Ovary (tissue), 9 donors: ENCODE measurements around the gene GPR108. TPM values are rescaled to one million over a fixed set of nuclear protein-coding genes. Genes with fewer than 3 reads are reported as not detected.

ENCODE experiments used
- DNase-seq, 5 donors: peaks; one replicate each; pipeline ENCODE4 v3.0.0-alpha.2; 2019 to 2020
- H3K27ac ChIP-seq, 2 donors: fragments of 200-600 bp; one replicate each; pipeline versions ENCODE4 v1.5.1 to v1.8.0; 2019 to 2022
- H3K27me3 ChIP-seq: fragments of 200-600 bp; one replicate; pipeline ENCODE4 v1.8.0; 2022
- H3K36me3 ChIP-seq: fragments of 200-600 bp; sonication (generic); one replicate; pipeline ENCODE4 v1.5.1; 2019
- H3K4me1 ChIP-seq: one replicate; pipeline ENCODE4 v1.8.1; 2013; ENCODE audit warnings: mild to moderate bottlenecking, moderate library complexity; ENCODE audit not compliant: insufficient read depth
- H3K4me3 ChIP-seq: fragments of 200-600 bp; sonication (generic); one replicate; pipeline ENCODE4 v1.5.1; 2017
- H3K9me3 ChIP-seq, 2 donors: fragments of 200-600 bp in 1 of 2; sonication (generic) in 1 of 2; one replicate each; pipeline versions ENCODE4 v1.5.1 to v1.8.1; 2013 to 2019; ENCODE audit warnings: mild to moderate bottlenecking in 1 of 2, moderate library complexity in 1 of 2
- CTCF ChIP-seq, 3 donors: fragments of 450-650 bp in 2 of 3; fragments of 200-600 bp in 1 of 3; IDR thresholded peaks; one replicate each; pipeline versions ENCODE4 v1.5.1 to v1.8.0; 2016 to 2022; ENCODE audit warnings: antibody characterized with exemption in 3 of 3, mild to moderate bottlenecking in 1 of 3
- EP300 ChIP-seq: sonication (generic); formaldehyde crosslinking; IDR thresholded peaks from one replicate; pipeline ENCODE4 v1.6.1; 2017; ENCODE audit warnings: antibody characterized with exemption
- POLR2A ChIP-seq: fragments of 450-650 bp; IDR thresholded peaks from one replicate; pipeline ENCODE4 v1.6.1; 2017; ENCODE audit warnings: antibody characterized with exemption, mild to moderate bottlenecking, moderate library complexity
- WGBS, 3 donors: extraction: QIAGEN DNeasy Blood & Tissue Kit in 1 of 3; methylation state at CpG; one replicate each; pipeline versions ENCODE4 v1.1.5 to v1.1.7; 2013 to 2017; 5-methylcytosine and 5-hydroxymethylcytosine counted together
- intact Hi-C, 4 donors: fragments of 100-400 bp; cut with DNase I; formaldehyde crosslinking; loops; one replicate each; pipeline versions ENCODE4 v1.11.0 to v1.15.1; 2022 to 2023
- polyA plus RNA-seq, 2 donors: library from polyadenylated mRNA; stranded (reverse); fragments of 200-250 nt in 1 of 2; fragments of 350-450 nt in 1 of 2; fragmentation: Illumina TruSeq in 1 of 2; extraction: RNeasy Lipid Tissue Mini Kit (QIAGEN cat#74804) in 1 of 2; gene quantifications; one replicate each; pipeline ENCODE4 v1.2.3, GENCODE V29; 2013 to 2014
- total RNA-seq, 7 donors: library from RNA; depleted of rRNA in 2 of 7; stranded (reverse); fragments of >200 nt in 2 of 7; fragmentation: NEBNext Ultra II Directional in 3 of 7; extraction: Animal tissue kit (Norgen Biotek cat#: 25700) in 3 of 7; gene quantifications; one replicate each; pipeline versions ENCODE4 v1.1.0 to v1.2.4, GENCODE V29; 2016 to 2023
- donor health status: DM: no; HTN: no; CAD: no; lungs with moderate emphysema.
- donor health status: DM: no; HTN: no; CAD: no.
- donor health status: Bipolar disorder and iron deficiency.
- donor health status: DM: yes; HTN: yes; CAD: no.
- donor health status: DM: no; HTN: no; CAD: no.
- donor health status: DM: yes; HTN: yes; CAD: no.

Gene GPR108
- total and polyA plus RNA-seq, 9 donors, result 34.0 to 76.6 (median 61.0) TPM

DNA sequence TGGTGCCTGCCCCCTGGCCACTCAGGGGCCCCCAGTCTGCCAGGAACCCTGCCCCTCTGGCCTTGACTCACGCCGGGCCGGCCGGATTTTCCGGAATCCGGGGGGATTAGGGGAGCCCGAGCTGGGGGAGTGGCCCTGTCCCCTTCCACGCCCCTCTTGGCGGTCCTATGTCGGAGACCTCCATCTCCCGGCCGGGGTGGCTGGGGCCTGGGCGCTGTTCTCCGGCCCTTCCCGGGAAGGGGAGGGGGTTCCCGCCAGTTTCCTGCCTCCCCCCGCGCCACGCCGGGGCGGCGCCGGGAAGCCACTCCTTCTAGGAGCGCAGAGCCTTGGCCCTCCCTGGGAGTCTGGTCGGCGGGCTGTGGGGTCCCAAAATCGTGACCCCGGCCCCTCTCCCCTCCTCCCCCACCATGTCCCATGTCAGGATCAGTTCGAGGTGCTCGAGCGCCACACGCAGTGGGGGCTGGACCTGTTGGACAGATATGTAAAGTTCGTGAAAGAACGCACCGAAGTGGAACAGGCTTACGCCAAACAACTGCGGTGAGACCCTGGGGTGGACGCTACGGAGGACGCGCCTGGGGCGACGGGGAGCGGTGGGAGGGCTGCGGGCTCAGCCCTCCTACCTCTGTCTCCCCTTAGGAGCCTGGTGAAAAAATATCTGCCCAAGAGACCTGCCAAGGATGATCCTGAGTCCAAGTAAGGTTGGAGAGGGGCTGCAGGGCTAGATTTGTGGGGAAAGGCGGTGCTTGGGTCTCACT lies 3.4 kb upstream of the GPR108 start:
- whole genome bisulfite sequencing, 3 donors, result 1 to 2% (median 1%) methylated on average over 38 to 46 of the region's 46 CpGs
- H3K27ac ChIP-seq, result peak overlapping the region; percentile 82 to 83
- peaks cover 29% of the 10 kb centered on the region for H3K4me1 ChIP-seq
- peak; percentile 66 to 79 (median 77) for DNase-seq
- no peaks in the 10 kb centered on the region for H3K9me3 ChIP-seq
- H3K27me3 ChIP-seq, result no peaks in the 10 kb centered on the region
- peak; percentile 28 for TF ChIP-seq POLR2A
- no peak for TF ChIP-seq CTCF (IDR thresholded peaks at IDR 0.05)
- TF ChIP-seq EP300, result peak; percentile 62
- peak overlapping the region; percentile 60 for H3K4me3 ChIP-seq
- H3K36me3 ChIP-seq, result no peaks in the 10 kb centered on the region
- intact Hi-C loops, result loop anchor here in 1 of 4 donors (10.0 kb wide), 1 partner anchor 526 kb away; no protein-coding TSS in a partner anchor

- Histone ChIP-seq H3K27me3 (no peaks in the 10 kb centered on the region), H3K27ac (peak overlapping the region; percentile 82 to 83), H3K36me3 (no peaks in the 10 kb centered on the region), H3K4me3 (peak overlapping the region; percentile 60), H3K4me1 (peaks cover 29% of the 10 kb centered on the region), H3K9me3 (no peaks in the 10 kb centered on the region)
- DNase-seq, result peak in 1 of 5 donors; percentile 53
- TF ChIP-seq POLR2A (no peak), EP300 (no peak), CTCF (IDR thresholded peaks at IDR 0.05) (no peak)
- intact Hi-C loops, result loop anchor here in 1 of 4 donors (10.0 kb wide), 1 partner anchor 525 kb away; no protein-coding TSS in a partner anchor
- 0 to 1% (median 1%) methylated on average over 26 to 34 of the region's 34 CpGs for WGBS, 3 donors
Observed at GRCh38 chr19:6739883-6740588, 2.7 kb upstream of the GPR108 start.

DNA sequence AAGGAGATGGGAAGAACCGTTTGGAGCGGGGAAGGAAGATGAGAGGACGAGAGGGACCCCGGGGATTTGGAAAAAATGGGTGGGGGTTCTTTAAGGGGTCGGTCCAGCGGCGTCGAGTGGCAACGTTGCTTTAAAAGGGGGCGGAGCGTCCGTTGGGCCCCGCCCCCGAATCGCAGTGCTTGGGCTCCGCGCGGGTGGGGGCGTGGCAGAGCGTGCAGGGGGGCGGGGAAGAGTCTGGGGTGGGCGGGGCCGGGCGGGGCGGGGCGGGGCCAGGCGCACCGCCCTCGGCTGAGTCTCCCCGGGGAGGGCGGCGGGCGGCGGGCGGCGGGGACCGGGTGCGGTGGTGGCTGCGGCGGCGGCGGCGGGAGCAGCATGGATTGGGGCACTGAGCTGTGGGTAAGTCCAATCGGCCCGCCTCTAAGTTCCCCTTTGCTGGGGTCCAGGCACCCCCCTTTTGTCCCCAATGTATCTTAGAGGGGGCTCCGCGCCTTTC lies 2.1 kb upstream of the GPR108 start, which contains the start of gene TRIP10:
Gene TRIP10 (plus strand): TSS at position 291 of the 493 bp plus-strand sequence. CDS start 82 bp downstream, at position 373.
- intact Hi-C loops, result no loop called here
- peak within 1 kb of the TSS; percentile 86 to 89 for H3K27ac ChIP-seq
- peak within 1 kb of the TSS; percentile 60 for H3K4me3 ChIP-seq
- TF ChIP-seq POLR2A (peak; percentile 65), EP300 (no peak), CTCF (IDR thresholded peaks at IDR 0.05) (no peak)
- no peaks in the 10 kb centered on the region for H3K9me3 ChIP-seq
- peak; percentile 83 to 93 (median 92) for DNase-seq
- WGBS, 3 donors, result 0 to 1% (median 0%) methylated on average over 22 to 47 of the region's 47 CpGs
- no peaks in the 10 kb centered on the region for H3K36me3 ChIP-seq
- H3K27me3 ChIP-seq, result no peaks in the 10 kb centered on the region
- peaks cover 25% of the 10 kb centered on the region for H3K4me1 ChIP-seq

GRCh38 chr19:6738787-6739389 lies 1.5 kb upstream of the GPR108 start:
- Histone ChIP-seq H3K9me3 (no peaks in the 10 kb centered on the region), H3K36me3 (no peaks in the 10 kb centered on the region), H3K4me3 (peak overlapping the region; percentile 31), H3K4me1 (peaks cover 20% of the 10 kb centered on the region), H3K27ac (peak overlapping the region; percentile 86 to 89), H3K27me3 (no peaks in the 10 kb centered on the region)
- intact Hi-C loops, result no loop called here
- no peak for TF ChIP-seq EP300
- peak; percentile 1 for TF ChIP-seq POLR2A
- no peak for TF ChIP-seq CTCF (IDR thresholded peaks at IDR 0.05)
- 4 to 6% (median 6%) methylated on average over 24 of the region's 24 CpGs for WGBS, 3 donors
- DNase-seq, result peak; percentile 67 to 80 (median 75)
